Gastrocnemius medialis (tissue), 4 donors: Measurements from ENCODE around the gene EZR. TPM values are rescaled to one million over a fixed set of nuclear protein-coding genes. Genes with fewer than 3 reads are reported as not detected.

ENCODE experiments used
- ATAC-seq, 2 donors: fragments of 150-250 bp; one replicate each; pipeline ENCODE4 v1.9.1; 2016
- DNase-seq, 2 donors: peaks; one replicate each; pipeline ENCODE4 v3.0.0-alpha.2; 2019
- H3K27ac ChIP-seq, 4 donors: fragments of 200-600 bp; sonication (generic); 1 replicate in 1 of 4; 2 replicates in 3 of 4; pipeline ENCODE4 v1.5.1; 2016 to 2018; ENCODE audit warnings: mild to moderate bottlenecking in 2 of 4, moderate library complexity in 1 of 4
- H3K27me3 ChIP-seq, 3 donors: fragments of 200-600 bp; sonication (generic) in 2 of 3; 1 replicate in 1 of 3; 2 replicates in 2 of 3; pipeline versions ENCODE4 v1.5.1 to v1.6.0; 2016 to 2019; ENCODE audit warnings: mild to moderate bottlenecking in 1 of 3, moderate library complexity in 1 of 3
- H3K36me3 ChIP-seq, 2 donors: fragments of 200-600 bp; sonication (generic) in 1 of 2; one replicate each; pipeline ENCODE4 v1.5.1; 2017 to 2018
- H3K4me1 ChIP-seq, 2 donors: fragments of 200-600 bp; sonication (generic) in 1 of 2; one replicate each; pipeline ENCODE4 v1.5.1; 2016 to 2017; ENCODE audit warnings: mild to moderate bottlenecking in 2 of 2
- H3K4me3 ChIP-seq, 4 donors: fragments of 200-600 bp; sonication (generic) in 3 of 4; 1 replicate in 1 of 4; 2 replicates in 3 of 4; pipeline ENCODE4 v1.5.1; 2016 to 2019; ENCODE audit warnings: mild to moderate bottlenecking in 2 of 4
- H3K9me3 ChIP-seq, 3 donors: fragments of 200-600 bp; sonication (generic) in 2 of 3; 1 replicate in 1 of 3; 2 replicates in 2 of 3; pipeline ENCODE4 v1.5.1; 2016 to 2019
- POLR2A ChIP-seq, 2 donors: fragments of 450-650 bp; IDR thresholded peaks; one replicate each; pipeline ENCODE4 v1.6.1; 2017; ENCODE audit warnings: antibody characterized with exemption in 2 of 2, mild to moderate bottlenecking in 2 of 2, moderate library complexity in 2 of 2
- in situ Hi-C, 4 donors: fragments of 200-750 bp; cut with MboI; loops; one replicate each; pipeline versions ENCODE4 v1.15.0 to v1.8.0; 2017; ENCODE audit warnings: low sequenced_read_pairs in 4 of 4
- intact Hi-C: fragments of 100-400 bp; cut with DNase I; formaldehyde crosslinking; loops from one replicate; pipeline ENCODE4 v1.15.1; 2023; ENCODE audit warnings: low total_unique reads
- total RNA-seq, 4 donors: library from RNA; depleted of rRNA; stranded (reverse); fragments of >200 nt; gene quantifications; one replicate each; pipeline versions ENCODE4 v1.1.0 to v1.2.3, GENCODE V29; 2016
- TF ChIP-seq, protein P1 (sequence below), 5 experiments: fragments of 450-650 bp in 3 of 5; fragments of 200-600 bp in 2 of 5; sonication (generic) in 2 of 5; IDR thresholded peaks in 4 of 5; conservative IDR thresholded peaks in 1 of 5; 1 replicate in 4 of 5; 2 replicates in 1 of 5; pipeline ENCODE4 v1.5.1; 2016 to 2019; ENCODE audit warnings: antibody characterized with exemption in 5 of 5, mild to moderate bottlenecking in 3 of 5, moderate library complexity in 3 of 5

EZR gene
- total RNA-seq, 4 donors from 2014 or later: 18.1 to 54.1 (median 33.6) TPM

DNA sequence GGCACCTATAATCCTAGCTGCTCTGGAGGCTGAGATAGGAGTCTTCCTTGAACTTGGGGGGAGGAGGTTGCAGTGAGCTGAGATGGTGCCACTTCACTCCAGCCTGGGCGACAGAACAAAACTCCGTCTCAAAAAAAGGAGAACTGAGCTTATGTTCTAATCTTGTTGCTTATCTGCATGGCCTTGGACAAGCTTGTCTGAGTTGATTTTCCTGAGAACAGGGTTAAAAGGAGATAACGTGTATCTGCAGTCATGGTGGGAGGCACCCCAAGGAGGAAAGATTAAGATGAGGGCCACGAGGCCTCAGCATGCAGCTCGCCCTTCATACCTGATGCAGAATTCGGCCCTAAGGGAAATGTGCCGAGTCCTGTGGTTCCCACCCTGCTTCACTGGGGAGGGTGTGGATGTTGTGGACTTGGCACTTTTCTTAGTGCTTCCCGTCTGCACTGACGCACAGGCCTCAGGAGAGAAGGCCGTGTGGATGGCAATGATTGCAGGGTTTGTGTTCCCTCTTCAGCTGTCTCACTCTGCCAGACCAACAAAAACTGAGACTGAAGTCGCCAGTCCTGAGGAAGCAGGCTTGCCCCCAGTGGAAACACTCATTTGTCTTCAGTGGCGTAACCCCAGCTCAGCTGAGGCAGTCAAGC, 56.3 kb downstream of the EZR start:
- in situ Hi-C loops: no loop called here
- peaks cover 0 to 52% of the 10 kb centered on the region in 2 donors for H3K36me3 ChIP-seq
- ATAC-seq (peak in 1 of 2 donors; percentile 13), DNase-seq (no peak)
- TF ChIP-seq, protein P1, sequence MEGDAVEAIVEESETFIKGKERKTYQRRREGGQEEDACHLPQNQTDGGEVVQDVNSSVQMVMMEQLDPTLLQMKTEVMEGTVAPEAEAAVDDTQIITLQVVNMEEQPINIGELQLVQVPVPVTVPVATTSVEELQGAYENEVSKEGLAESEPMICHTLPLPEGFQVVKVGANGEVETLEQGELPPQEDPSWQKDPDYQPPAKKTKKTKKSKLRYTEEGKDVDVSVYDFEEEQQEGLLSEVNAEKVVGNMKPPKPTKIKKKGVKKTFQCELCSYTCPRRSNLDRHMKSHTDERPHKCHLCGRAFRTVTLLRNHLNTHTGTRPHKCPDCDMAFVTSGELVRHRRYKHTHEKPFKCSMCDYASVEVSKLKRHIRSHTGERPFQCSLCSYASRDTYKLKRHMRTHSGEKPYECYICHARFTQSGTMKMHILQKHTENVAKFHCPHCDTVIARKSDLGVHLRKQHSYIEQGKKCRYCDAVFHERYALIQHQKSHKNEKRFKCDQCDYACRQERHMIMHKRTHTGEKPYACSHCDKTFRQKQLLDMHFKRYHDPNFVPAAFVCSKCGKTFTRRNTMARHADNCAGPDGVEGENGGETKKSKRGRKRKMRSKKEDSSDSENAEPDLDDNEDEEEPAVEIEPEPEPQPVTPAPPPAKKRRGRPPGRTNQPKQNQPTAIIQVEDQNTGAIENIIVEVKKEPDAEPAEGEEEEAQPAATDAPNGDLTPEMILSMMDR (IDR thresholded peaks at IDR 0.05 in 4 of 5, conservative IDR thresholded peaks at IDR 0.05 in 1 of 5): no peak
- no peak for TF ChIP-seq POLR2A (IDR thresholded peaks at IDR 0.05)
- H3K27me3 ChIP-seq: no peaks in the 10 kb centered on the region
- H3K9me3 ChIP-seq: no peaks in the 10 kb centered on the region
- H3K27ac ChIP-seq: no peak overlapping the region
- H3K4me1 ChIP-seq: no peaks in the 10 kb centered on the region
- intact Hi-C loops: no loop called here
- no peak overlapping the region for H3K4me3 ChIP-seq

DNA sequence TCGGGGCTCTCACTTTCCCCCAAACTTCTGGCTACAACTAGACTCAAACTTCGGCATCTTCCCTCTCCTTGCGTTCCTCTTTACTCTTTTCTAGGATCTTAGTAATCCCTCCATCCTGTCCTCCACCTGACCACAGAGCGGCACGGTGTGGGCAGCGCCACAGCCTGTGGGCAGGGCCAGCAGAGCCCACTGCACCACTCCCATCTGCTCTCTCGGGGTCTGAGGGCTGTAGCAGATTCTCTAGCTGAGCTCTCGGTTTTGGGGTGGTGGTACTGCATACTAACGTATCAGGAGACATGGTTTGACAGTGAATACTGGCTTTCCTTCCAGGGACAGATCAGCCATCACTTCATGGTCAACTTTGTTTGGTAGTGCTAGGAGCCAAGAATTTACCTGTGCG, 57.4 kb downstream of the EZR start:
- H3K27ac ChIP-seq: no peak overlapping the region
- no peak for ATAC-seq
- DNase-seq: no peak
- H3K9me3 ChIP-seq: no peaks in the 10 kb centered on the region
- peaks cover 0 to 40% of the 10 kb centered on the region in 2 donors for H3K36me3 ChIP-seq
- in situ Hi-C loops (no loop called here), intact Hi-C loops (no loop called here)
- H3K4me3 ChIP-seq: no peak overlapping the region
- H3K27me3 ChIP-seq: no peaks in the 10 kb centered on the region
- no peaks in the 10 kb centered on the region for H3K4me1 ChIP-seq
- TF ChIP-seq, protein P1 (IDR thresholded peaks at IDR 0.05 in 4 of 5, conservative IDR thresholded peaks at IDR 0.05 in 1 of 5): no peak
- TF ChIP-seq POLR2A (IDR thresholded peaks at IDR 0.05): no peak

DNA sequence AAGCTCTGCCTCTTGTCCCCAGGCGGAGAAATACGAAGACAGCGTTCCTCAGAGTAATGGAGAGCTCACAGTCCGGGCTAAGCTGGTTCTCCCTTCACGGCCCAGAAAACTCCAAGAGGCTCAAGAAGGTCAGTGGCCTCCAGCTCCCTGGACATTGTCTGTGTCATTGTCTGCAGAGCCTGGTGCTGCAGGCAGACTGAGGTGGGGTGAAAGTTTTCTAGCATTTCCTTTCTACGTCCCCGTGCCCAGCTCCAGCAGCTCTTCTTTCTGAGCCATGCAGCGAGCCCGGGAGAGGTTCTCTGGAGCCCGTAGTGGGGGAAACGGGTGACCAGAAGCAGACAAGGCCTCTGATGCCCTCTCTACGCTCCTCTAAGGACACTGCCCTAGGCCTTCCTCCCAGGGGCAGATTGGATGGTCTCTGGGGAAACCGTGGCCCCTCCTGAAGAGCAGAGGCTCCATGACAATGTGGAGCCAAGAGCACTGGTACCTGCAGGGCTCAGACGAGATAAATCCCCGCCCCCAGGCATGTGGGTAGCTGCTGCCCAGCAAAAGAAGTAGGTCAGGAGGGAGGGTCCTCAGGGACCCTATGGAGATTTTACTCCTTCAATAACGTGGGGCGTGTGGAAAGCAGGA, 58.4 kb downstream of the EZR start:
- Histone ChIP-seq H3K27ac (no peak overlapping the region), H3K4me1 (no peaks in the 10 kb centered on the region), H3K27me3 (no peaks in the 10 kb centered on the region), H3K36me3 (peaks cover 0 to 32% of the 10 kb centered on the region in 2 donors), H3K9me3 (no peaks in the 10 kb centered on the region), H3K4me3 (no peak overlapping the region)
- ATAC-seq: no peak
- no peak for DNase-seq
- in situ Hi-C loops: no loop called here
- TF ChIP-seq, protein P1 (IDR thresholded peaks at IDR 0.05 in 4 of 5, conservative IDR thresholded peaks at IDR 0.05 in 1 of 5): no peak
- TF ChIP-seq POLR2A (IDR thresholded peaks at IDR 0.05): no peak
- intact Hi-C loops: no loop called here

DNA sequence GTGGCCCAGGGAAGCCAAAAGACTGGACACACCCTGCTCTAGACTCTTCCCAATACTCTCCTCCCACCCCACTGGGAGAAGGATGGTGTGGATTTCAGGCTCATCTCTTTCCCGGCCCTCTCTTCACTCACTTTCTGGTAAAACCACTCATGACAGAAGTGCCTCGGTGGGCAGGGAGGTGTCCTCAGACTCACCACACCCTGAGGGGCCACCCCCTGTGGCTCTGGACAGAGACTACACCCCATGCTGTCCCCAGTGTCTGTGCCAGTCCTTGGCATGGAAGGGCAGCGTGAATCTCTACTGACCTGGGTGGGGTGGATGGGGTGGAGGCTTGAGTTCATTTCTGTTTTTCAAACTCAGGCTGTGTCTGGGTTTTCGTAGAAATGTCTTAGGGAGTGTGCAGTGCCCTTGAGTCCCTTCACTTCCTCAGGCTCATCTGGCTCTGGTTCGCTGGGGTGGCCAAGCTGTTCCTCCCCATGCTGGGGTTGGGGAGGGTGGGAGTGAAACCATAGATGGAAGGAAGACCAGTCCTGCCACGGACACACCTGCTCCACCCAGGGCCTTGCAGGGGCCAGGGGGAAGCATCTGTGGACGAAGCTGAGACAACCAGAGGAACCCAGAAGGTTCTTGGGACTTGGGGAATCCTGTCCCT, 59.1 kb downstream of the EZR start:
- TF ChIP-seq POLR2A (IDR thresholded peaks at IDR 0.05): no peak
- TF ChIP-seq, protein P1 (IDR thresholded peaks at IDR 0.05 in 4 of 5, conservative IDR thresholded peaks at IDR 0.05 in 1 of 5): no peak
- no peaks in the 10 kb centered on the region for H3K4me1 ChIP-seq
- no peak overlapping the region for H3K27ac ChIP-seq
- no peak for ATAC-seq
- no peak overlapping the region for H3K4me3 ChIP-seq
- in situ Hi-C loops (no loop called here), intact Hi-C loops (no loop called here)
- H3K27me3 ChIP-seq: no peaks in the 10 kb centered on the region
- no peak for DNase-seq
- H3K36me3 ChIP-seq: peaks cover 0 to 25% of the 10 kb centered on the region in 2 donors
- no peaks in the 10 kb centered on the region for H3K9me3 ChIP-seq
